ENCODE measurements around the gene ADGRF1.

GRCh38 chr6:47029865-47030561 is 12.1 kb downstream of the ADGRF1 start:
- TF ChIP-seq CTCF (IDR thresholded peaks at IDR 0.05) (no peak), POLR2A (IDR thresholded peaks at IDR 0.05) (no peak), POLR2AphosphoS5 (IDR thresholded peaks at IDR 0.05) (no peak), EP300 (IDR thresholded peaks at IDR 0.05; ENCODE audit: low read depth) (no peak)

Measured in transverse colon (tissue), 4 donors.